Colonic mucosa (tissue), 4 donors: ENCODE measurements around the gene ZNF692. TPM values are rescaled to one million over a fixed set of nuclear protein-coding genes. Genes with fewer than 3 reads are reported as not detected.

Experiments
- DNase-seq: peaks from one replicate; pipeline ENCODE4 v3.0.0-alpha.2; 2020
- H3K27ac ChIP-seq: fragments of 200-600 bp; one replicate; pipeline ENCODE4 v1.8.0; 2021
- H3K27me3 ChIP-seq: fragments of 200-600 bp; one replicate; pipeline ENCODE4 v1.8.0; 2021
- H3K36me3 ChIP-seq: fragments of 200-600 bp; one replicate; pipeline ENCODE4 v1.8.0; 2021
- H3K4me1 ChIP-seq: fragments of 200-600 bp; one replicate; pipeline ENCODE4 v1.8.0; 2021; ENCODE audit warnings: mild to moderate bottlenecking
- H3K4me3 ChIP-seq: fragments of 200-600 bp; one replicate; pipeline ENCODE4 v1.8.0; 2021
- H3K9ac ChIP-seq, 2 donors: one replicate each; pipeline ENCODE4 v1.7.0; 2013; ENCODE audit warnings: control low read depth in 2 of 2, low read depth in 2 of 2, low read length in 2 of 2
- H3K9me3 ChIP-seq: fragments of 200-600 bp; one replicate; pipeline ENCODE4 v1.8.0; 2021
- CTCF ChIP-seq: fragments of 200-600 bp; IDR thresholded peaks from one replicate; pipeline ENCODE4 v1.8.0; 2022; ENCODE audit warnings: antibody characterized with exemption, mild to moderate bottlenecking
- intact Hi-C: fragments of 100-400 bp; cut with DNase I; formaldehyde crosslinking; loops from one replicate; pipeline ENCODE4 v1.14.1; 2022
- total RNA-seq, 2 donors: library from RNA; stranded (reverse); fragmentation: NEBNext Ultra II Directional in 1 of 2; extraction: Animal tissue kit (Norgen Biotek cat#: 25700) in 1 of 2; gene quantifications; one replicate each; pipeline ENCODE4 v1.2.1, GENCODE V29; 2021
- donor health status: healthy.
- donor health status: DM: no; HTN: no; CAD: no.
- donor health status: DM: no; HTN: no; CAD: no.

ZNF692 gene
- total RNA-seq, 2 donors from 2014 or later: 20.9 to 46.9 TPM

- Histone ChIP-seq H3K9me3 (no peaks in the 10 kb centered on the region), H3K9ac (peak overlapping the region; percentile 69 to 98), H3K4me3 (peak overlapping the region; percentile 74), H3K27ac (peak overlapping the region; percentile 99), H3K27me3 (no peaks in the 10 kb centered on the region), H3K36me3 (no peaks in the 10 kb centered on the region), H3K4me1 (no peaks in the 10 kb centered on the region)
- intact Hi-C loops: no loop called here
- DNase-seq: peak; percentile 74
- TF ChIP-seq CTCF: no peak
Observed at GRCh38 chr1:248872752-248873408, 14.0 kb upstream of the ZNF692 start.

GRCh38 chr1:248871837-248872401 lies 13.0 kb upstream of the ZNF692 start:
- no peaks in the 10 kb centered on the region for H3K36me3 ChIP-seq
- no peaks in the 10 kb centered on the region for H3K4me1 ChIP-seq
- DNase-seq: no peak
- intact Hi-C loops: no loop called here
- H3K27ac ChIP-seq: no peak overlapping the region
- no peaks in the 10 kb centered on the region for H3K9me3 ChIP-seq
- H3K9ac ChIP-seq: no peak overlapping the region
- no peaks in the 10 kb centered on the region for H3K27me3 ChIP-seq
- TF ChIP-seq CTCF: no peak
- no peak overlapping the region for H3K4me3 ChIP-seq

DNA sequence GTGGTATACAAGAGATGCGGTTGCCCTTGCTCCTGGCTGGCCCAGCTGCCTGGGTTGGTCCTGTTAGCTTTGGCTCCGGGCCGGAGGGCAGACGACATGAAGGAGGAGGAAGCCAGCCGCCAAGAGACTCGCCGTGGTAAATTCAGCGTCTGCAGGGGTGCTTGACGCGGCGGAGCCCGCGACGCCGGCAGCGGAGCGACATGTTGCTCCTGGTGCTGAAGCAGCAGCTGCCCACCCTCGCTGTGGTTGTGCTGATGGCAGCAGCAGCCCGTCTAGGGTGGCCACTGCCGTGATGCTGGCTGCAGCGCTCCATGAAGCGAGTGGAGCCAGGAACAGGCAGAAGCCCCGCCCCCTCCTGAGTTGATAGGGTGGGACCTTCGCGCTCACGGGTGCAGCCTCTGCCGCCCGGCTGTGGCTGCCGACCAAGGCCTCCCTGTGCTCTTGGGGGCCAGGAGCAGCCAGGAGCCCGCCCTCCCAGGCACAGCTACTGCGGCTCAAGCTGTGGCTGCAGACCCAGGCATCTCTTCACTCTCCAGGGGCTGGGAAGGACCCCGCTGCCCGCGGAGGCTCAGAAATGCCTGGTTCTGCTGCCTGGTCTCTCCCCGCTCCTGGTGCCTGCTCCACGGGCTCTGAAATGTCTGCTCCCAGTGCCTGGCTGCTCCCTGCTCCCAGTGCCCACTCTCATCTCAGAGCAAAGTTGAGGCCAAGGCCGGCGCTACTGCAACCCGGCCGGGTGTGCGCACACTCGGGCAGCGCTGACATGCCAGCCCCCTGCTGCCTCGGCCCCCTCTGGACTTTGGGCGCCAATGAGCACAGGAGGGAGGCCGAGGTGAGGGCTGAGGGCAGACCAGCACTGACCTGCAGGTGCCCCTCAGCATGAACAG lies 4.4 kb upstream of the ZNF692 start:
- peak overlapping the region; percentile 41 to 70 for H3K9ac ChIP-seq
- DNase-seq: peak; percentile 94

GRCh38 chr1:248862695-248862997 lies 3.8 kb upstream of the ZNF692 start:
- TF ChIP-seq CTCF: no peak
- H3K36me3 ChIP-seq: no peaks in the 10 kb centered on the region
- H3K4me1 ChIP-seq: peaks cover 9% of the 10 kb centered on the region
- H3K27ac ChIP-seq: peak overlapping the region; percentile 82
- DNase-seq: no peak
- H3K9ac ChIP-seq: peak overlapping the region; percentile 41 to 70
- H3K27me3 ChIP-seq: no peaks in the 10 kb centered on the region
- intact Hi-C loops: no loop called here
- H3K9me3 ChIP-seq: no peaks in the 10 kb centered on the region
- H3K4me3 ChIP-seq: peak overlapping the region; percentile 61

More for the DNA sequence above, 4.4 kb upstream of the ZNF692 start:
- no peak for TF ChIP-seq CTCF
- Histone ChIP-seq H3K27me3 (no peaks in the 10 kb centered on the region), H3K9me3 (no peaks in the 10 kb centered on the region), H3K27ac (peak overlapping the region; percentile 82), H3K4me3 (peak overlapping the region; percentile 61), H3K36me3 (no peaks in the 10 kb centered on the region), H3K4me1 (peaks cover 6% of the 10 kb centered on the region)
- intact Hi-C loops: no loop called here

GRCh38 chr1:248861616-248862015 lies 2.7 kb upstream of the ZNF692 start:
- H3K27ac ChIP-seq: no peak overlapping the region
- H3K4me3 ChIP-seq: no peak overlapping the region
- no peak for DNase-seq
- intact Hi-C loops: no loop called here
- peaks cover 11% of the 10 kb centered on the region for H3K4me1 ChIP-seq
- no peaks in the 10 kb centered on the region for H3K9me3 ChIP-seq
- no peak for TF ChIP-seq CTCF
- H3K36me3 ChIP-seq: no peaks in the 10 kb centered on the region
- no peak overlapping the region for H3K9ac ChIP-seq
- no peaks in the 10 kb centered on the region for H3K27me3 ChIP-seq
